Skeletal muscle satellite cell (primary cell): ENCODE measurements around the gene SPINK4. TPM values are rescaled to one million over a fixed set of nuclear protein-coding genes. Genes with fewer than 3 reads are reported as not detected.

Experiments used
- H3K27me3 ChIP-seq: 2 replicates; pipeline ENCODE4 v1.7.0; 2013; ENCODE audit warnings: low read length; ENCODE audit not compliant: control insufficient read depth, insufficient read depth
- H3K36me3 ChIP-seq: 2 replicates; pipeline ENCODE4 v1.7.0; 2013; ENCODE audit warnings: mild to moderate bottlenecking, control low read depth, low read length; ENCODE audit not compliant: insufficient read depth
- H3K4me1 ChIP-seq: 2 replicates; pipeline ENCODE4 v1.7.0; 2013; ENCODE audit warnings: low read length; ENCODE audit not compliant: control insufficient read depth, insufficient read depth
- H3K4me2 ChIP-seq: 2 replicates; pipeline ENCODE4 v1.7.0; 2013; ENCODE audit warnings: mild to moderate bottlenecking, low read length
- H3K4me3 ChIP-seq: 2 replicates; pipeline ENCODE4 v1.7.0; 2013; ENCODE audit warnings: low read length
- H3K9ac ChIP-seq: 2 replicates; pipeline ENCODE4 v1.7.0; 2013; ENCODE audit warnings: mild to moderate bottlenecking, low read depth, low read length, moderate library complexity
- H3K9me3 ChIP-seq: replicated peaks from 2 replicates; pipeline ENCODE4 v1.7.0; 2013; ENCODE audit warnings: mild to moderate bottlenecking, control low read depth, low read length
- total RNA-seq: library from RNA; depleted of rRNA; stranded (reverse); fragments of >200 nt; gene quantifications from 2 replicates; pipeline ENCODE4 v1.2.3, GENCODE V29; 2012; rRNA removed

SPINK4 gene
- not detected in 2 replicates for total RNA-seq

DNA sequence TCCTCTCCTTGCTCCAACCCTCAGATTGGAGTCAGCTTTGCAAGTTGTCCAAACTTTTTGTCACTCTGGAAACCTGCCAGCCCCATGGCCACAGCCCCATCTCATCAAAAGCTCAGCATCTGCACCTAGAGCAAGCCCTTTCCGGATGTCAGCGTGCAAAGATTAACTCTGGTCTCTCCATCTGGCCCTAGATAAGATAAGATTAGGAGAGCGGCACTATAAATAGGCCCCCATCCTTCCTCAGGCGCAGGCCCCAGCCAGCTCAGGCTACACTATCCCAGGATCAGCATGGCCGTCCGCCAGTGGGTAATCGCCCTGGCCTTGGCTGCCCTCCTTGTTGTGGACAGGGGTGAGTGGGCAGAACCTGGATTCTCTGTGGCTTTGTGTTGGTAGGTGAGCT lies at the start of gene SPINK4:
Gene SPINK4 (plus strand): TSS at position 247 of the 400 bp plus-strand sequence. CDS start 42 bp downstream, at position 289.
- Histone ChIP-seq H3K36me3 (no peaks in the 10 kb centered on the region), H3K4me3 (no peak within 1 kb of the TSS), H3K9ac (no peak within 1 kb of the TSS), H3K4me1 (peaks cover 7% of the 10 kb centered on the region), H3K4me2 (no peak within 1 kb of the TSS), H3K9me3 (no peaks in the 10 kb centered on the region), H3K27me3 (no peaks in the 10 kb centered on the region)

- no peaks in the 10 kb centered on the region for H3K36me3 ChIP-seq
- no peaks in the 10 kb centered on the region for H3K27me3 ChIP-seq
- no peaks in the 10 kb centered on the region for H3K9me3 ChIP-seq
- peaks cover 6% of the 10 kb centered on the region for H3K4me1 ChIP-seq
- H3K4me3 ChIP-seq, result no peak overlapping the region
- no peak overlapping the region for H3K4me2 ChIP-seq
- H3K9ac ChIP-seq, result no peak overlapping the region
Observed at GRCh38 chr9:33192493-33193255, 47.3 kb upstream of the SPINK4 start.

DNA sequence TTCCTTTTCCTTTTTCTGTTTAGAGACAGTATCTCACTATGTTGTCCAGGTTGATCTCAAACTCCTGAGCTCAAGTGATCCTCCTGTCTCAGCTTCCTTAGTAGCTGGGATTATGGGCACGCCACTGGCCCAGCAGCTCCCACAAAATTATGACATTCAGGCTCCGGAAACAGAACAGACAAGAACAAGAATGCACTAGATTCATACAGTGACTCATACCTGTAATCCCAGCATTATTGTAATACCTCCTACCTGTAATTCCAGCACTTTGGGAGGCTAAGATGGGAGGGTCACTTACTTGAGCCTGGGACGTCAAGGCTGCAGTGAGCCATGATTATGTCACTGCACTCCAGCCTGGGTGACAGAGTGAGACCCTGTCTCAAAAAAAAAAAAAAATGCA lies 46.1 kb upstream of the SPINK4 start:
- Histone ChIP-seq H3K36me3 (no peaks in the 10 kb centered on the region), H3K27me3 (no peaks in the 10 kb centered on the region), H3K4me2 (no peak overlapping the region), H3K4me1 (peaks cover 9% of the 10 kb centered on the region), H3K9me3 (no peaks in the 10 kb centered on the region), H3K9ac (no peak overlapping the region), H3K4me3 (no peak overlapping the region)

GRCh38 chr9:33196736-33197135 lies 43.2 kb upstream of the SPINK4 start:
- Histone ChIP-seq H3K27me3 (no peaks in the 10 kb centered on the region), H3K36me3 (no peaks in the 10 kb centered on the region), H3K4me2 (no peak overlapping the region)

GRCh38 chr9:33197279-33198152 lies 42.5 kb upstream of the SPINK4 start:
- peaks cover 10% of the 10 kb centered on the region for H3K4me1 ChIP-seq
- no peak overlapping the region for H3K4me3 ChIP-seq
- no peaks in the 10 kb centered on the region for H3K9me3 ChIP-seq
- no peak overlapping the region for H3K9ac ChIP-seq
- no peaks in the 10 kb centered on the region for H3K36me3 ChIP-seq
- H3K4me2 ChIP-seq, result no peak overlapping the region
- H3K27me3 ChIP-seq, result peaks cover 2% of the 10 kb centered on the region

More at GRCh38 chr9:33196736-33197135, 43.2 kb upstream of the SPINK4 start:
- Histone ChIP-seq H3K4me1 (peaks cover 10% of the 10 kb centered on the region), H3K4me3 (no peak overlapping the region), H3K9me3 (no peaks in the 10 kb centered on the region), H3K9ac (no peak overlapping the region)

DNA sequence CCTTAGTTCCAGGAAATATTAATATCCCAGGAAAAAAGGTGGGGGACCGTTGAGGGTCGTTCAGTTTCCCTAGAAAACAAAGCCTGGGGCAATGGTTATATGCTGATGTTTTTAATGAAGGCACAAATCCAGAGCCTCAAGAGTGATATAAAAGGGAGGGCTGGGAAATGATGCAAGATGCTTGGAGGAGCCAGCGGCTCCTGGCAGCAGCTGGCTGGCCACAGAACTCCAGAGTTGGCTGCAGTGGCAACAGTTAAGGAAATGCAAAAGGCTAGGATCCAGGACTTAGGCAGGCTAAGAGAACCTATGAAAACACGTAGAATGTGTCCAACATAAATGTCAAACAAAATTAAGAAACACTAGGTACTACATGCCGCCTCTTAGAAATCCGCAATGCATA lies 41.8 kb upstream of the SPINK4 start:
- Histone ChIP-seq H3K4me2 (peak overlapping the region; percentile 5), H3K36me3 (no peaks in the 10 kb centered on the region), H3K27me3 (peaks cover 9% of the 10 kb centered on the region), H3K4me1 (peaks cover 10% of the 10 kb centered on the region), H3K9ac (no peak overlapping the region), H3K9me3 (no peaks in the 10 kb centered on the region), H3K4me3 (no peak overlapping the region)

DNA sequence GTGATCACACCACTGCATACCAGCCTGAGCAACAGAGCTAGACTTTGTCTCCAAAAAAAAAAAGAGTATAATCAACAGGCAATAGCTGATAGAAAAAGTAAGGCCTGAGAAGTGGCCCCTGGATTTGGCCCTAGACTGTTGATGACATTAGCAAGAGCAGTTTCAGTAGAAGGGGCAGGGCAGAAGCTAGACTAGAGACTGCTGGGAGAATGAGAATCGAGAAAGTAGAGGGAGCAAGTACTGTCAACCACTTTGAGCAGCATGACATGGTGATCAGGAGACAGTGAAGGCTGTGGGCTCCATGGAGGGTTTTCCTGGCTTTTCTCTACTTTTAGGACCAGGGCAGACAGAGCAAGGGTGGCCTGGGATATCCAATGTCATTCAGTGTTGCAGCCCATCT lies 37.9 kb upstream of the SPINK4 start:
- Histone ChIP-seq H3K27me3 (peaks cover 31% of the 10 kb centered on the region), H3K4me3 (no peak overlapping the region), H3K36me3 (no peaks in the 10 kb centered on the region), H3K4me2 (no peak overlapping the region), H3K9me3 (no peaks in the 10 kb centered on the region), H3K4me1 (peaks cover 10% of the 10 kb centered on the region), H3K9ac (no peak overlapping the region)

DNA sequence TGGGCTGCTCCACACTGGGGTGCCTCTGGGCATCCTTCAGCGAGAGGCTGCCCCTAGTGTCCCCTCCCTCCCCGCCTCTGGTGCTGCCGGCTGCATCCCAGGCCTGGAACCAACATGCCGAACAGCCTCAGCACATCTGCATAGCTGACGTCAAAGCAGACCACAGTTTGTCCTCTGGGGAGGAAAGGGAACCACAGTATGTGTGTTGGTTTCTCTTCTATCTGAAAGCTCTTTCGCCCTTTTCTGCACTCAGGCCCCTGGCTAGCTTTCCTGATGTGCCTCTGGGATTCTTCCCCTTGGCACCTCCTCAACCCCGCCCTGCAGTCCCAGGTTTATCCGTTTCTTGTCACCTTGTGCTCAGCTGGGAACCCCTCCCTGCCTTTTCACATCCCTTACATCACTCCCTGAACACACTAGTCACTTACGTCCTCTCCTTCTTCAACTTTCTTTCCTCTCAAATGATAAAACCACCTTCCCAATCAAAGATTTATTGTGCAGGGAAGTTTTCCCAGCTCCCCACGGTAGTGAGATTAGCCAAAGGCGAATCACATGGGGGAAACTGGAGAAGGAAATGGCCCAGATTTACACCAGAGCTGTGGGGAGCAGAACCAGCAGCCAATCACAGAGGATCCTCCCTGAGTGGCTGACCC lies 37.3 kb upstream of the SPINK4 start:
- Histone ChIP-seq H3K4me3 (no peak overlapping the region), H3K4me1 (peaks cover 10% of the 10 kb centered on the region), H3K36me3 (no peaks in the 10 kb centered on the region), H3K4me2 (no peak overlapping the region), H3K27me3 (peaks cover 34% of the 10 kb centered on the region), H3K9me3 (no peaks in the 10 kb centered on the region), H3K9ac (no peak overlapping the region)

- no peaks in the 10 kb centered on the region for H3K4me1 ChIP-seq
Observed at GRCh38 chr9:33209394-33209793, 30.6 kb upstream of the SPINK4 start.

DNA sequence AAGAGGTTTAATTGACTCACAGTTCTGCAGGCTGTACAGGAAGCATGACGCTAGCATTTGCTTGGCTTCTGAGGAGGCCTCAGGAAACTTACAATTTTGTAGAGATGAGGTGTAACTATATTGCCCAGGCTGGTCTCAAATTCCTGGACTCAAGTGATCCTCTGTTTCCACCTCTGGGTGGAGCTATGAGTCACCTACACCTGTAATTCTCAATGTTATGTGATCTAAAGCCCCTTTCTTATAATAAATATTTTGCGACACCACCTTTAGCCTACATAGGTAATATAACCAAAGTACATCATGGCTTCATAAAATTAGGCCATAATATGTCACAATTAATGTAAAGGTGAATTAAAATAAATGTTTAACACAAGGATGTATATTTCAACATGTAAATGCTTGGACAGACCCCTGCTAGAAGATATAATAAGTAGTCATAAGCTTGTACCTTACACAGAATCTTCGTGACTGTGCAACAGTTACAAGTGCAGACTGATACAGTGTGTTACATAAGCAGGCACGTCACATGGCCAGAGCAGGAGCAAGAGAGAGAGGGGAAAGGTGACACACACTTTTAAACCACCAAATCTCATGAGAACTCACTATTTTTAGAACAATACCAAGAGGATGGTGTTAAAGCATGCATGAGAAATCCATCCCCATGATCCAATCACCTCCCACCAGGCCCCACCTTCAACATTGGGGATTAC lies 29.8 kb upstream of the SPINK4 start:
- no peak overlapping the region for H3K9ac ChIP-seq
- H3K4me1 ChIP-seq, result no peaks in the 10 kb centered on the region
- H3K27me3 ChIP-seq, result peaks cover 33% of the 10 kb centered on the region
- no peak overlapping the region for H3K4me2 ChIP-seq
- H3K4me3 ChIP-seq, result no peak overlapping the region
- H3K9me3 ChIP-seq, result no peaks in the 10 kb centered on the region
- no peaks in the 10 kb centered on the region for H3K36me3 ChIP-seq

More at GRCh38 chr9:33209394-33209793, 30.6 kb upstream of the SPINK4 start:
- Histone ChIP-seq H3K4me3 (no peak overlapping the region), H3K27me3 (peaks cover 32% of the 10 kb centered on the region), H3K9ac (no peak overlapping the region), H3K9me3 (no peaks in the 10 kb centered on the region), H3K36me3 (no peaks in the 10 kb centered on the region), H3K4me2 (no peak overlapping the region)
